ENCODE results near the gene KIF25. TPM values are rescaled to one million over a fixed set of nuclear protein-coding genes. Genes with fewer than 3 reads are reported as not detected.
A peak's percentile ranks its signal among the peaks of the same experiment; 100 is the strongest.

KIF25 gene
- total RNA-seq, 1 experiment from 2014 or later, result 0.59 TPM

DNA sequence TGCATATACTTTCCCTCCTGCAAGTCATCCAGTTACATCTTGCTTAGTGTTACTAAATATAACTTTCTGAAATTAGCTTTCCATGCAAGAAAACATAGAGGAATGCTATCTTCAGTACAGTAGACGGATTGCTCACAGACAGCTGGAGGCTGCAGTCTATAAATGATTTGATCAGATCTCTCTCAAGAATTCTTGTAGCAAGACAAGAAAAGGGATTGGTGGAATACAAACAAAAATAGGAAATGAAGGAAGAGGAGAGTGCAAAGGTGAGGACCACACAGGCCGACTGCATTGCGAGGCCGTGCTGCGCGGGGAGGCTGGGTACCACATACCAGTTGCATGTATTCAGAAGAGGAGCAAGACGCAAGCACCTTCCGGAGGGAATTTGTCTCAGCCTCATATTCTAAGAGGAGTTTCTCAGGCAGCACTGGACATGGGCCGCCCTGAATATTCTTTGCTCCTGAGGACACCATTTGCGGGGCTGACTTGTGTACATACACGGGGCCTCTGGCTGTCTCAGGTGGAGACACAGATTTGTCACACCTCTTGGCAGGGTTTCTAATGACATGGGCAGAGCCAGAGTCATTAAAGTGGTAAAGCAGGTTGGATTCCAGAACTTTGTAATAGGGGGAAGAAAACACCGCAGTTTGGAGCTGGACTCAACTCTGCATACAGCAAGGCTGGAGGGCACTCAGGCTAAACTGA, 22.7 kb upstream of the KIF25 start:
- Histone ChIP-seq H3K9ac (ENCODE audit: extremely low read depth, insufficient read length, low read length) (no peak overlapping the region), H4K8ac (replicated peaks; ENCODE audit: insufficient read length, low read depth, low read length) (no peak overlapping the region), H4K91ac (ENCODE audit: insufficient read length, low read depth, low read length) (no peak overlapping the region), H3K79me2 (ENCODE audit: insufficient read depth, low read length) (no peaks in the 10 kb centered on the region), H2BK12ac (ENCODE audit: insufficient read length, low read depth, low read length) (no peak overlapping the region), H3K9me3 (ENCODE audit: control insufficient read depth, low read depth, low read length) (no peaks in the 10 kb centered on the region), H3K79me1 (ENCODE audit: insufficient read depth, low read depth, low read length, poor library complexity, severe bottlenecking) (no peaks in the 10 kb centered on the region), H3K14ac (ENCODE audit: insufficient read depth, low read length) (no peak overlapping the region), H3K27me3 (ENCODE audit: insufficient read depth, low read length) (no peaks in the 10 kb centered on the region), H2BK20ac (ENCODE audit: low read depth, low read length, poor library complexity, severe bottlenecking) (no peak overlapping the region), H2AFZ (ENCODE audit: low read length) (no peak overlapping the region), H3K18ac (ENCODE audit: insufficient read length, low read depth, low read length) (no peak overlapping the region), H2BK5ac (ENCODE audit: insufficient read length, low read length) (no peak overlapping the region), H3K4me1 (ENCODE audit: insufficient read depth, low read length) (peaks cover 3% of the 10 kb centered on the region; the same call in 1 of the 2 replicates), H4K5ac (ENCODE audit: insufficient read length, low read depth, low read length) (no peak overlapping the region), H2BK15ac (ENCODE audit: low read depth, low read length) (no peak overlapping the region), H3K23me2 (ENCODE audit: insufficient read length, low read depth, low read length, poor library complexity, severe bottlenecking) (no peaks in the 10 kb centered on the region), H2BK120ac (ENCODE audit: low read depth, low read length, poor library complexity, severe bottlenecking) (no peak overlapping the region), H3K4ac (ENCODE audit: low read depth, low read length) (no peak overlapping the region), H3K56ac (ENCODE audit: insufficient read length, low read depth, low read length) (no peak overlapping the region), H2AK5ac (ENCODE audit: insufficient read length, low read length) (no peak overlapping the region), H3K27ac (ENCODE audit: insufficient read length, low read depth, low read length) (no peak overlapping the region), H3K23ac (ENCODE audit: insufficient read length, low read depth, low read length) (no peak overlapping the region), H3K4me2 (ENCODE audit: insufficient read depth, insufficient read length, low read length) (no peak overlapping the region), H3T11ph (ENCODE audit: low read length) (no peak overlapping the region), H4K20me1 (ENCODE audit: control insufficient read depth, insufficient read depth, insufficient read length) (no peaks in the 10 kb centered on the region)
- DNase-seq, result no peak
- Mint-ChIP-seq H3K4me3 (no peak overlapping the region), H3K9me3 (peaks cover 0 to 3% of the 10 kb centered on the region in 2 experiments; a peak in 3 of 5 replicates), H3K27me3 (ENCODE audit: low read depth) (no peaks in the 10 kb centered on the region), H3K36me3 (ENCODE audit: insufficient read depth in 1 of 3, low read depth in 3 of 3) (peaks cover 3 to 14% (median 9%) of the 10 kb centered on the region in 3 experiments; a peak in 5 of 7 replicates), H3K27ac (peak overlapping the region in 1 of 3 experiments; percentile 12; a peak in 2 of 7 replicates), H3K4me1 (peaks cover 23 to 26% of the 10 kb centered on the region in 2 experiments)
- no CpG with 5 or more reads among the region's 12 CpGs for WGBS (ENCODE audit: extremely low coverage, insufficient read length, low lambda C conversion rate)
- TF ChIP-seq, protein P1, sequence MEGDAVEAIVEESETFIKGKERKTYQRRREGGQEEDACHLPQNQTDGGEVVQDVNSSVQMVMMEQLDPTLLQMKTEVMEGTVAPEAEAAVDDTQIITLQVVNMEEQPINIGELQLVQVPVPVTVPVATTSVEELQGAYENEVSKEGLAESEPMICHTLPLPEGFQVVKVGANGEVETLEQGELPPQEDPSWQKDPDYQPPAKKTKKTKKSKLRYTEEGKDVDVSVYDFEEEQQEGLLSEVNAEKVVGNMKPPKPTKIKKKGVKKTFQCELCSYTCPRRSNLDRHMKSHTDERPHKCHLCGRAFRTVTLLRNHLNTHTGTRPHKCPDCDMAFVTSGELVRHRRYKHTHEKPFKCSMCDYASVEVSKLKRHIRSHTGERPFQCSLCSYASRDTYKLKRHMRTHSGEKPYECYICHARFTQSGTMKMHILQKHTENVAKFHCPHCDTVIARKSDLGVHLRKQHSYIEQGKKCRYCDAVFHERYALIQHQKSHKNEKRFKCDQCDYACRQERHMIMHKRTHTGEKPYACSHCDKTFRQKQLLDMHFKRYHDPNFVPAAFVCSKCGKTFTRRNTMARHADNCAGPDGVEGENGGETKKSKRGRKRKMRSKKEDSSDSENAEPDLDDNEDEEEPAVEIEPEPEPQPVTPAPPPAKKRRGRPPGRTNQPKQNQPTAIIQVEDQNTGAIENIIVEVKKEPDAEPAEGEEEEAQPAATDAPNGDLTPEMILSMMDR (conservative IDR thresholded peaks at IDR 0.05), result no peak

Data from H9 (cell line).